ENCODE data around the gene PPP1R3F.

The PPP1R3F gene, protein sequence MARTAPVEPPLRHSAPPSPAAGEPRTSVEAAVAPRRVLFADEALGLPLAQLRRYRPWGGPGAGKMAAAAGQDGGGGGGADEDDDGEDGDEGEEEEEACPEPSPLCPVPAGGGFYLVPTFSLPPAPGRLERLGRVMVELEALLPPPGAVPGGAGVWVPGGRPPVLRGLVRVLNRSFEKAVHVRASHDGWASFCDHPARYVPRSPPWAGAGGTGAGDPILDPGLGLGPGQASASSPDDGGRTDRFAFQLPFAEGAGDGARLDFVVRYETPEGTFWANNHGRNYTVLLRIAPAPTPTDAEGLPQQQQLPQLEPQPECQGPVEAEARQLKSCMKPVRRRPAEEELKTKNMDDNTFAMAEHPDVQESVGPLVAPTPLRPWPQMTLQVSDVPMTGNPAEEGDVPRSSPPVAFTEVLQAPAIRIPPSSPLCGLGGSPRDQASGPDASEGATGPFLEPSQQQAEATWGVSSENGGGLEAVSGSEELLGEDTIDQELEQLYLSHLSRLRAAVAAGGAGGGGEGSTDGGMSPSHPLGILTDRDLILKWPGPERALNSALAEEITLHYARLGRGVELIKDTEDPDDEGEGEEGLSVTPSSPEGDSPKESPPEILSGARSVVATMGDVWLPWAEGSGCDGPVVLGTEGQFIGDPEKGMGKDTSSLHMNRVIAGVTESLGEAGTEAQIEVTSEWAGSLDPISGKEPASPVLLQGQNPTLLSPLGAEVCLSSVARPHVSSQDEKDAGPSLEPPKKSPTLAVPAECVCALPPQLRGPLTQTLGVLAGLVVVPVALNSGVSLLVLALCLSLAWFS

DNA sequence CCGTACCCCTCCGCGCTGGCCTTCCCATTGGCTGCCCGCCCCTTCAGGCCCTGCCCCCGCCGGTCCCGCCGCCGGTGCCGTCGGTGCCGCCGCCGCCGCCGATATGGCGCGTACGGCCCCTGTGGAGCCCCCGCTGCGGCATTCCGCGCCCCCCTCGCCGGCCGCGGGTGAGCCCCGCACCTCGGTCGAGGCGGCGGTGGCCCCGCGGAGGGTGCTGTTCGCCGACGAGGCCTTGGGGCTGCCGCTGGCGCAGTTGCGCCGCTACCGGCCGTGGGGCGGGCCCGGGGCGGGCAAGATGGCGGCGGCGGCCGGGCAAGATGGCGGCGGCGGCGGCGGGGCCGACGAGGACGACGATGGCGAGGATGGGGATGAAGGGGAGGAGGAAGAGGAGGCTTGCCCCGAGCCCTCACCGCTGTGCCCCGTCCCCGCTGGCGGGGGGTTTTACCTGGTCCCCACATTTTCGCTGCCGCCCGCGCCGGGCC lies at the start of gene PPP1R3F:
Gene PPP1R3F, plus strand, starts transcription at position 27 of the 482 bp plus-strand sequence. Its CDS starts 77 bp downstream, at position 104.
- no peak for DNase-seq

DNA sequence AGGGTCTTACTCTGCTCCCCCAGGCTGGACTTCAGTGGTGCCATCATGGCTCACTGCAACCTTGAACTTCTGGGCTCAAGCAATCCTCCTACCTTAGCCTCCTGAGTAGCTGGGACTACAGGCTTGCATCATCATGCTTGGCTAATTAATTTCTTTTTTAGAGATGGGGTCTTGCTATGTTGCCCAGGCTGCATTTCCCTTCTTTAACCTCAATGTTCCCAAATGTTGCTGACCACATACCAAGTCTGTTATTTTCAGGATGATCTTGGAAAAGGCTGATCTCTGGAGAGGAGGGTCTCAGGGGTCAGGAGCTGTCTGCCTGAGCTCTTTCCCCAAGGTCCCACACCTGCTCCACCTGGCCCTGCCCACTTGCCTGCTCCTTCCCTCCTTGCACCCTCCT lies 49.5 kb upstream of the PPP1R3F start:
- no peak for DNase-seq

DNA sequence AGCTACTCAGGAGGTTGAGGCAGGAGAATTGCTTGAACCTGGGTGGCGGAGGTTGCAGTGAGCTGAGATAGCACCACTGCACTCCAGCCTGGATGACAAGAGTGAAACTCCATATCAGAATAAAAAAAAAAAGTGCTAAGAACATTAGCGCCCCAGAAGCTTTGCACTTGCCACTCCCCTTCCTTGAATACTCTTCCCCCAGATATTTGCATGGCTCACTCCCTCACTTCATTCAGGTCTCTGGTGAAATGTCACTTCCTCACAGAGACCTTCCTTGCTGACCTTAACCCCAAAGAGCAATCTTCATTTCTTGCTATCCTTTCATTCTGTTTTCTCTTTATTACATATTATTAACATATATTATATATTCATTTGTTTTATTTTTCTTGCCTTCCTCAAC lies 47.7 kb upstream of the PPP1R3F start:
- DNase-seq: no peak

DNA sequence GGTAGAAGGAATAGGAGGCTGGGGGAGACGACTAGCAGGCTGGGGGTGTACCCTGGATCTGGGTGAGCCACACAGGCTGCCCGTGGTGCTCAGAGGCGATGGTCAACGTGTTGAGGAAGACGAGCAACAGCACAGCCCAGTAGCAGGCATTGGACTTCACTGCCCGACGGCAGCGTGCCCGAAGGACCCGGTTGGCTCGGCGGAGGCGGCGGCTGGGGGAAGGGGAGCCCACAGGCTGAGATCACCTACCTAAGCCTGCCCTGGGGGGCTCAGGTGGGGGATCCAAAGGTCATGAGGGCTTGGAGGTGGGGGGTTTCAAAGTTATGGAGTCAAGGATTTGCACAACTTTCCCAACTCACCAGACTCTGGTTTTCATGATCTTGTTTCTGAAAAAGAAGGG lies 43.7 kb upstream of the PPP1R3F start:
- DNase-seq: no peak

DNA sequence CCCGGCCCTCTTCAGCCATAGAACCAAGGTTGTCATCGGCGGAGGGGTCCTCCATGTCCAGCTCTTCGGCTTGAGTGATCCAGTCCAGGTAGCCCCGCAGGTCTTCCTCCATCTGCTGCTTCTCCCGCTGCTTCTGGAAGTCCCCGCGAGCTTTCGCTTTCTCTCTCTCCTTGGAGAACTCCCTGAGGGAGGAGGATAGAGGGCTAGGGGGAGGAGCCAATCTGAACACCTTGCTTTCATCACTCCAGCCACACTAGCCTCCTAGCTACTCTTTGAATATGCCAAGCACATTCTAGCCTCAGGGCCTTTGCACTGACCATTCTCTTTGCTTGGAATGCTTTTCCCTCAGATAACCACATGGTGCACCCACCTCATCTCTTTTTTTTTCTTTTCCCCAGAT lies 42.6 kb upstream of the PPP1R3F start:
- DNase-seq: no peak

DNA sequence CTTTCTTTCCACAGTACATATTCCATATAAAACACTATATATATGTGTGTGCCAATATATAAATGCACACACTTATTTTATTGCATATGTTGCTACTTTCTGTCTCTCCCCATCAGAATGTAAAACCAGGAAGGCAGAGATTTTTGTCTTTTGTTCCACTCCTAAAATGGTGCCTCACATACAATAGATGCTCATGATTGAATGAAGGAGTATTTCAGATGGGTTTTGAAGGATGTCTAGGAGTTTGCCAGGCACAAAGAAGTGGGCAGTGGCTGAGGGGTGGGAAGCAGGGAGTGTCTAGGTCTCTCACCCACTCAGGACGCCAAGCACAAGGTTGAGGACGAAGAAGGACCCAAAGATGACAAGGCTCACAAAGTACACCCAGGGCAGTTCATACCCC lies 41.9 kb upstream of the PPP1R3F start:
- no peak for DNase-seq

DNA sequence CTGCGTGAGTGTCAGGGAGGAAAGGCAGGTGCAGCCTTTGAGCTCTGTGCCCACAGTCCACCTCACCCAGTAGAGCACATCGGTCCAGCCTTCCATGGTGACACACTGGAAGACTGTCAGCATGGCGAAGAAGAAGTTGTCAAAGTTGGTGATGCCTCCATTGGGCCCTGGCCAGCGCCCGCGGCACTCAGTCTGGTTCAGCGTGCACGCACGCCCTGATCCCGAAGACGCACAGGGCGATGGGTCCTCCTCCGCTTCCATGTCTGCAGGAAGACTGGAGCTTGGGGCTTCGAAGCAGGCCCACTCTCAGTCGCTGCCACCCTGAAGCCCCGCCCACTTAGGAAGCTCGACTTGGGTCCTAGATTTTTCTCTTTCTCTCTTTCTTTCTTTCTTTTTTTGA lies 41.4 kb upstream of the PPP1R3F start:
- DNase-seq: no peak

DNA sequence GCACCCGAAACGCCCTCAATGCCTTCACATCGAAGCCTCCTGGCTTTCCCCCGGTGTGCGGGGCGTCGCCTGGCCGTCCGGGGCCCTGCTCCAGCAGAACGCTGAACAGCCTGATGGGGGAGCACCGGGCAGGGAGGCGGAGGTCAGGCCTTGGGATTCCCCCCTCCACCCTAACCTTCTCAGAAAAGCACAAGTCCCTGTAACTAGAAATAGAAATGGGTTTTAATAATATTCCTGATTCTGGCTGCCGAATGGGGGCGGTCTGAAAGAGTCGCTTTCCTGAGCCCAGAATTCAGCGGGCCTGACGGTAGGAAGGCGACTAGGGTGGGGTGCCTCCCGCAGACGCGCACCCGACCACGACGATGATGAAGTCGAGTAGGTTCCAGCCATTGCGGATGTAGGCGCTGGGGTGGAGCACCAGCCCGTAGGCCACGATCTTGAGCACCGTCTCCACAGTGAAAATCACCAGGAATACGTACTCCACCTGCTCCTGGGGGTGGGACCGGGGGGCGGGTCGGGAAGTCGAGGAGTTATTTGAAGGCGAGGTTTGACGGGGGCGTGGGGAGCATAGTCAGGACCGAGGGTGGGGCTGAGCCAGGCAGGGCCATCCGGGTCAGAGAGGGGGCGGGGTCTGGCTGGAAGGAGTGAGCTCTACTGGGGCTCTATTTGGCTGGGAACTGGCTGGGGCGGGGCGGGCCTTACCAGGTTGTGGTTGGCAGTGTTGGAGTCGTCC lies 38.9 kb upstream of the PPP1R3F start:
- no peak for DNase-seq

DNA sequence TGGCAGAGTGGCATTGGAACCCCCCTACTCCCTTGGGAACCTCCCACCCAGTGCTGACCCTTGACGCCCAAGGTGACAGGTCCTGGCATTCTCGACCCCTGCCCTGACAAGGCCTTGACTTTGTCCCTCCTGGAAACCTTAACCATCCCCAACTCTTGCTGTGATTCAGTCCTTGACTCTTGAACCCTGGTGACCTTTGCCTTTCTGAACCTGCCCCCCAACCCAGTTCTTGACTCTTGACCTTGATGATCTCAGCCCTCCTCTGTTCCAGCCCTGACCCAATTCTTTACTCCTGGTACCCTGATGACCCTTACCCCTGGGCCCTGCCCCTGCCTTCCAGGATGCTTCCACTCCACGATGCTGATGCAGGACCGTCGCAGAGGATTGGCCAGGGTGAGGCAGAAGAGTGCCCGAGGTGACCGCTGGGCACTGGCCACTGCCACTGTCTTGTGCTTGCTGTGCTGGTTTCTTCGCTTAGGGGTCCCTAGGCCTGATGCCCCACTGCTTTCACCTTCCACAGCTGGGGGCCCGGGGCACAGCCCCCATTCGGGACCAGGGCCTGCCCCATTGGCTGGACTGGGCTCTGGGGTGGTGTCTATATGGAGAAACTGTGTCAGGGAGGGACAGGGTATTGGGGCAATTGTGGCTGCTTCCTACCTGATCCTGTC lies 38.1 kb upstream of the PPP1R3F start:
- DNase-seq: no peak

DNA sequence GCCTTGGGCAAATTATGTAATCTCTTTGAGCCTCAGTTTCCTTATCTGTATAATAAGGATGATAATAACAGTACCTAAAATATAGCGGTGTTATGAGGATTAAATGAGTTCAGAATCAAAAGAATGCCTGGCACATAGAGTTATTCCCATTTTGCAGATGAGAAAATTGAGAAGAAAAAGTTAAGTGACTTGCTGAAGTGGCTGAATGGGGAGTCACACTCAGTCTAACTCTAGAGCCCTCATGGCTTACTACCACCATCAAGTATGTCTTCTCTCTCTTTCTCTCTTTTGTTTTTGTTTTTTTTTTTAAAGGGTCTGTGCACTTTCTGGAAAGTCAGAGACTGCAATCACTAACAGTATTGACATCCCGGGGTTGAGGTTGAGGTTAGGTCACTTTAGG lies 37.1 kb upstream of the PPP1R3F start:
- DNase-seq: no peak

DNA sequence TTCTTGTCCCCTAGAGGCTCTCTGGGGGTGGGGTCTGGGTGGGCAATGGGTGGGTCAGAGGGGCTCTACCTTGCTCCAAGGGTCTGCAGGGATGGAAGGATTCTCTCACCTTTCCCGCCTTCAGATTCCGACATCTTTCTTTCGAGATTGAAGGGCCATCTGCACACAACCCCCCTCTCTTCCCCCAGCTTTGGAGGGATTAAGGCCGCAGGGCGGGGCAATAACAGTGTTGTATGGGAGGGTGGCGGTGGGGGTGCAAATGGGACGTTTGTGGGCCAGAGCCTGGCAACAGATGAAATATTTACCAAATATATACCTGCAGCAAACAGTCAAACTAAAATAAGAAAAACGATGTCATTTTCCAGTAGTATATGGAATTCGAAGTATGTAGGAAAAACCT lies 36.4 kb upstream of the PPP1R3F start, which contains the start of gene CACNA1F:
Gene CACNA1F, minus strand, starts transcription at position 165 of the 400 bp plus-strand sequence. Its CDS starts 31 bp downstream, at position 134.
- DNase-seq: no peak

DNA sequence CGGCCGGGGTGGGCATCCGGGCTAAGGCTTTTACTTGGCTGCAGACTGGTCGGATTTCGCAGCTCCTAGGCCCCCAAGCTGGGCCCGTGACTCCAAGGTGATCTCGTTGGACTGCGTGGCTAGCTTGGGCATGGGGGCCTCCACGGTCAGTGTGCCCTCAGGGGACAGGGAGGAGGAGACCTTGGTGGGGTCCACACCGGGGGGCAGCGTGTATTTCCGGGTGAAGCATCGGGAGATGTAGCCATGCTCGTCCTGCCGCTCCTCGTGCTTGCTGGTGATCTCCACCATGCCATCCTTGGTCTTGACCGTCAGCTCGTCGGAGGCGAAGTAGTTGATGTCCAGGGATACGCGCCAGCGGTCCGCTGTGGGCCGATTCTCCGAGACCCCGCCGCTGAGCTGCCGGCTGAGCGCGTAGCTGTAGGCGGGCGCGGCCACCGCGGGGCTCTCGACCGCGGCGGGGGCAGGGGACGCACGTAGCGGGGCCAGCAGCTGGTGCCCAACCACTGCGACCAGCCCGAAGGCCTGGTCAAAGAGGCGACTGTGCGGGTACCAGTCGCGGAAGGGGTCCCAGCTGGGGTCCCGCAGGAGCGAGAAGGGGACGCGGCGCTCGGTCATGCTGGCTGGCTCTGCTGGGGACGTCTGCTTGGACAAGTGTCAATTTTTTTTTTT lies 35.6 kb upstream of the PPP1R3F start:
- DNase-seq: no peak

DNA sequence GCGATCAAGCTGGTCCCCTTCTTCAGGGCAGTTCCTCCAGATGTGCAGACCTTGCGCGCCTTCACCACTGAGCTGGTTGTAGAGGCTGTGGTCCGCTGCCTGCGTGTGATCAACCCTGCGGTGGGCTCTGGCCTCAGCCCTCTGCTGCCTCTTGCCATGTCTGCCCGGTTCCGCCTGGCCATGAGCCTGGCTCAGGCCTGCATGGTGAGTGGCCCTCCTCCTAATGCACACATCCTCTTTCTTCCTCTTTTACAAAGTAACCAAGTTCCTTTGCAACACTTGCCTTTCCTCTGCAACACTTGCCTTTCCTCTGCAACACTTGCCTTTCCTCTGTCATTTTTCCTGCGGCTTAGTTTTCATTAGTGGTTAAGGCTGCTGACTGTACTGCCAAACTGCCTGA lies 32.5 kb upstream of the PPP1R3F start:
- DNase-seq: no peak

DNA sequence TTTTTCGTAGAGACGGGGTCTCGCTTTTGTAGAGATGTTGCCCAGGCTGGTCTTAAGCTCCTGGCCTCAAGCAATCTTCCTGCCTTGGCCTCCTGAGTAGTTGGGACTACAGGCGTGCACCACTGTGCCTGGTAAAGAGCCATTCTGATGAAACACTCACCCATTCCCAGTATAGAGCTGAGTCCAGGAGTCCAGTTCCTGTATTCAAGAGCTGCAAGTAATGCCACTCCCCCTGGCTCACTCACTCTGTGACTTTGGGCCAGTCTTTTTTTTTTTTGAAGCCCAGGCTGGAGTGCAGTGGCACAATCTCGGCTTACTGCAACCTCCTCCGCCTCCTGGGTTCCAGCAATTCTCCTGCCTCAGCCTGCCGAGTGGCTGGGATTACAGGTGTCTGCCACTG lies 30.9 kb upstream of the PPP1R3F start:
- no peak for DNase-seq

DNA sequence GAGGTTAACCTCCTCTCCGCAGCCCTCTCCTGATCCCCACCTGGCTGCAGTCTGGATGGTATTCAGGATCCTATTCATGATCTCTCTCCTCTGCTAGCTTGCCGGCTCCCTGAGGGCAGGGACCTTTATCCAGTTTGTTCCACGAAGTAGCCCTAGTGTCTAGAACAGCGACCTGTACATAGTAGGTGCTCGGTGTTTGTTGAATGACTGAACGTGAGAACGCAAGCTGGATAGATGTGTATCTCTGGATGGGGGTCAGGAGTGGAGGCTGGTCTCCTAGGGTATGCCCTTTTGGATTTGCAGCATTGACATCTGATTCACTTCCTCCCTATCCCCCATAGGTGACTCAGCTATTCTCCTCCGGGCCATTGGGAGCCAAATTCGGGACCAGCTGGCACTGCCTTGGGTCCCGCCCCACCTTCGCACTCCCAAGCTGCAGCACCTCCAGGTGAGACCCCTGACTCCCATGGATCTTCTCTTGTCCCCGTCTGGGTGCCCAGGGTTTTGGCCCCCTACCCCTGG lies 27.0 kb upstream of the PPP1R3F start:
- no peak for DNase-seq

DNA sequence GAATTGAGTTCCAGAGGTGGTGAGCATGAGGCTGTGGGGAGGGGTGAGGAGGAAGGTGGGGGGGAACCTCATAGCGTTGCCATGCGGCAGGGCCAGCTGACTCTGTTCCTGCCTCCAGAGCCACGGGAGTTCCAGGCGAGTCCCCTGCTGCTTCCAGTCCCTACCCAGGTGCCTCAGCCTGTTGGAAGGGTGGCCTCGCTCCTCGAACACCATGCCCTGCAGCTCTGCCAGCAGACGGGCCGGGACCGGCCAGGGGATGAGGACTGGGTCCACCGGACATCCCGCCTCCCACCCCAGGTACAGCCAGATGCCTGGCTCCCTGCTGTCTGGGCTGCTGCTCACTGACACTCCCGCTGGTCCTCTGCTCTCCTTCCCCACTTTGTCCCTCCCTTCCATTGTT lies 26.4 kb upstream of the PPP1R3F start:
- no peak for DNase-seq

DNA sequence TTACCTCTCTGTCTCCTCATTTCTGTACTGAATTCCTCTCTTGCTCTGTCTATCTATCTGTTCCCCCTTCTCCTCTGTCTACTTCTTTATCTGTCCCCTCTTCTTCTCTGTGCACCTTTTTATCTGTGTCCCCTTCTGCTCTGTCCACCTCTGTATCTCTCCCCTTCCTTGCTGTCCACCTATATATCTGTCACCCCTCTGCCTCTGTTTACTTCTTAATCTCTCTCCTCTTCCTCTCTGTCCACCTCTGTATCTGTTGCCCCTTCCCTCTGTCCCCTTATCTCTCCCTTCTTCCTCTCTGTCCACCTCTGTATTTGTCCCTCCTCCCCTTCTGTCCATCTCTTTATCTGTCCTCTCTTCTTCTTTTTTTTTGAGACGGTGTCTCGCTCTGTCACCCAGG lies 25.4 kb upstream of the PPP1R3F start:
- no peak for DNase-seq

DNA sequence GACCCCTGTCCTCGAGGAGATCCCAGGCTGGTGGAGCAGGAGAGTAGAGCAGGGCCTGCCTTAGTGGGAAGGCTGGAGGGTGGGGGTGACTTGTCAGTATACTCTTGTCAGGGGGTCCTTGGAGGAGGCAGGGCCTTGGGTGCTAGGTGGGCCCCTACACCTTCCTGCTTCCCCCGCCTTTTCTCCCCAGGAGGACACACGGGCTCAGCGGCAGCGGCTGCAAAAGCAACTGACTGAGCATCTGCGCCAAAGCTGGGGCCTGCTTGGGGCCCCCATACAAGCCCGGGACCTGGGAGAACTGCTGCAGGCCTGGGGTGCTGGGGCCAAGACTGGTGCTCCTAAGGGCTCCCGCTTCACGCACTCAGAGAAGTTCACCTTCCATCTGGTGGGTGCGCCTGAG lies 23.1 kb upstream of the PPP1R3F start:
- no peak for DNase-seq

DNA sequence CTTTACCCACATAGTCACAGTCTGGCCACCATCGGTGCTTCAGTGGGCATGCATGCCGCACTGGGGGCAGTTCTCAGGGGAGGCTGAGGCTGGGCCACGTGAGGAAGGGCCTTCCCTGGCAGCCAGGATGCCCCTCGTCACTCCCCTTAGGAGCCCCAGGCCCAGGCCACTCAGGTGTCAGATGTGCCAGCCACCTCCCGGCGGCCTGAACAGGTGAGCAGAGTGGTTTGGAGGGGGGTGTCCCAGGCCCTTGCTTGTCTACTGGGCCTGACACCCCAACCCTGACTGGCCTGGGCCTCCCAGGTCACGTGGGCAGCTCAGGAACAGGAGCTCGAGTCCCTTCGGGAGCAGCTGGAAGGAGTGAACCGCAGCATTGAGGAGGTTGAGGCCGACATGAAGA lies 22.2 kb upstream of the PPP1R3F start:
- DNase-seq: no peak

DNA sequence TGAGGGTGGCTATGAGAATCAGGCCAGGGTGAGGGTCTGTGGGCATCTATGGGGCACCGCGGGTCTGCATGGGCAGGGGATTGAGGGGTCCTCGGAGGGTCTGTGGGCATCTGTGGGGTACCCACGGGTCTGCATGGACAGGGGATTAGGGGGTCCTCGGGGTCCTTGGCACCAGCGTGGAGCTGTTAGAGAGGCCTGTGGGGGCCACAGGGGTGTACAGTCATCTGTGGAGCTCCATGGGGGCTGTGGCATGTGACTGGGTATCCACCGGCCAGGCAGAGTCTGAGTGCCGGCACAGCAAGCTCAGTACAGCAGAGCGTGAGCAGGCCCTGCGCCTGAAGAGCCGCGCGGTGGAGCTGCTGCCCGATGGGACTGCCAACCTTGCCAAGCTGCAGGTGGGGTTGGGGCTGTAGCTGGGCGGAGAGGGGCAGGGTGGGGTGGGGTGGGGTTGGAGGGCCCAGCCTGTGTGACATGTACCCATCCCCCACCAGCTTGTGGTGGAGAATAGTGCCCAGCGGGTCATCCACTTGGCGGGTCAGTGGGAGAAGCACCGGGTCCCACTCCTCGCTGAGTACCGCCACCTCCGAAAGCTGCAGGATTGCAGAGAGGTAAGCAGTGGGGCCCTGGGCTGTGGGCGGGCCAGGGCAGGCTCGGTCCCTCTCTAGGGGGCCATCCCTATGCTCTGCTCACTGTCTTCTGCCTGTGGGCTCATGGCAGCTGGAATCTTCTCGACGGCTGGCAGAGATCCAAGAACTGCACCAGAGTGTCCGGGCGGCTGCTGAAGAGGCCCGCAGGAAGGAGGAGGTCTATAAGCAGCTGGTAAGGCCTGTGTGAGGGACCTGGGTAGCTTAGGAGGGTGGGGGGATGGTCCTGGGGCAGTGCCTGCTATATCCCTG lies 21.4 kb upstream of the PPP1R3F start:
- DNase-seq: no peak

DNA sequence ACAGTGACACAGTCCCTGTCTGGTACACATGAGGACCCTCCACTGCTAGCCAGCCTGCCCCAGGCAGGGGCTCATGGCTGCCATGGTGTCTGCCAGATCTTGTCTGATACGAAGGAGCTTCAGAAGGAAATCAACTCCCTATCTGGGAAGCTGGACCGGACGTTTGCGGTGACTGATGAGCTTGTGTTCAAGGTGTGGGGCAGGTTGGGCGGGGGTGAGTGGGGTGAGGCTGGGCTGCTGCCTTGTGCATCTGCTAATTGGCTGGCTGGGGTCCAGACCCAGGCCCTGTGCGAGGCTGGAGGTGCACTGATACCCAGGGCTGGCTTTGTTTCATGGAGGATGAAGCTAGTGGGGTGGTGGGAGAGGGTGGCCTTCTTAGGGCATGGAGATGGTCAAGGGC lies 20.5 kb upstream of the PPP1R3F start:
- no peak for DNase-seq
